Endothelial cell (in vitro differentiated cells): ENCODE results near the gene UGCG. TPM values are rescaled to one million over a fixed set of nuclear protein-coding genes. Genes with fewer than 3 reads are reported as not detected.

Experiments used
- DNase-seq: peaks from one replicate; pipeline ENCODE4 v3.0.0; 2021; ENCODE audit warnings: low spot score
- H3K27ac Mint-ChIP-seq: one replicate; pipeline ENCODE4 v1.8.0; 2021; ENCODE audit warnings: mixed read lengths, inconsistent platforms; ENCODE audit not compliant: unreplicated experiment
- H3K27me3 Mint-ChIP-seq: one replicate; pipeline ENCODE4 v1.8.0; 2021; ENCODE audit warnings: mild to moderate bottlenecking, moderate library complexity, mixed read lengths, inconsistent platforms; ENCODE audit not compliant: unreplicated experiment
- H3K36me3 Mint-ChIP-seq: one replicate; pipeline ENCODE4 v1.8.0; 2021; ENCODE audit warnings: mild to moderate bottlenecking, low read depth, mixed read lengths, inconsistent platforms; ENCODE audit not compliant: unreplicated experiment
- H3K4me1 Mint-ChIP-seq: one replicate; pipeline ENCODE4 v1.8.0; 2021; ENCODE audit warnings: mild to moderate bottlenecking, mixed read lengths, inconsistent platforms; ENCODE audit not compliant: unreplicated experiment
- H3K4me3 Mint-ChIP-seq: one replicate; pipeline ENCODE4 v1.8.0; 2021; ENCODE audit warnings: mild to moderate bottlenecking, mixed read lengths, inconsistent platforms; ENCODE audit not compliant: unreplicated experiment
- H3K9me3 Mint-ChIP-seq: one replicate; pipeline ENCODE4 v1.8.0; 2021; ENCODE audit warnings: mixed read lengths, inconsistent platforms; ENCODE audit not compliant: unreplicated experiment
- CTCF ChIP-seq: fragments of 200-600 bp; sonication (generic); IDR thresholded peaks from one replicate; pipeline ENCODE4 v1.5.0; 2021; ENCODE audit warnings: antibody characterized with exemption; ENCODE audit not compliant: unreplicated experiment
- total RNA-seq: library from RNA; stranded (reverse); fragmentation: NEBNext Ultra II Directional; extraction: Animal tissue kit (Norgen Biotek cat#: 25700); gene quantifications from one replicate; pipeline ENCODE4 v1.2.1, GENCODE V29; 2021; ENCODE audit not compliant: unreplicated experiment

UGCG gene
- total RNA-seq, 1 donor from 2014 or later: 14.1 TPM

- Mint-ChIP-seq H3K36me3 (peaks cover 3% of the 10 kb centered on the region), H3K4me3 (no peak overlapping the region), H3K27me3 (no peaks in the 10 kb centered on the region), H3K4me1 (no peaks in the 10 kb centered on the region), H3K27ac (no peak overlapping the region), H3K9me3 (no peaks in the 10 kb centered on the region)
- no peak for TF ChIP-seq CTCF
- no peak for DNase-seq
Measured at GRCh38 chr9:111897601-111898137, 1.1 kb downstream of the UGCG start.

GRCh38 chr9:111898331-111899096 is 1.9 kb downstream of the UGCG start:
- DNase-seq: no peak
- TF ChIP-seq CTCF: no peak
- no peak overlapping the region for H3K27ac Mint-ChIP-seq
- no peaks in the 10 kb centered on the region for H3K4me1 Mint-ChIP-seq
- no peaks in the 10 kb centered on the region for H3K27me3 Mint-ChIP-seq
- H3K9me3 Mint-ChIP-seq: no peaks in the 10 kb centered on the region
- H3K4me3 Mint-ChIP-seq: no peak overlapping the region
- peaks cover 3% of the 10 kb centered on the region for H3K36me3 Mint-ChIP-seq

- Mint-ChIP-seq H3K36me3 (peaks cover 3% of the 10 kb centered on the region), H3K27me3 (no peaks in the 10 kb centered on the region), H3K9me3 (no peaks in the 10 kb centered on the region), H3K4me3 (no peak overlapping the region), H3K4me1 (no peaks in the 10 kb centered on the region), H3K27ac (no peak overlapping the region)
- no peak for TF ChIP-seq CTCF
- DNase-seq: no peak
Measured at GRCh38 chr9:111900151-111900857, 3.7 kb downstream of the UGCG start.

GRCh38 chr9:111900858-111901612 is 4.4 kb downstream of the UGCG start:
- no peak for TF ChIP-seq CTCF
- DNase-seq: no peak
- Mint-ChIP-seq H3K27ac (no peak overlapping the region), H3K9me3 (no peaks in the 10 kb centered on the region), H3K4me1 (no peaks in the 10 kb centered on the region), H3K27me3 (no peaks in the 10 kb centered on the region), H3K36me3 (peaks cover 3% of the 10 kb centered on the region), H3K4me3 (no peak overlapping the region)
